Aorta (tissue), 5 donors: Measurements from ENCODE around the gene ELK1. TPM values are rescaled to one million over a fixed set of nuclear protein-coding genes. Genes with fewer than 3 reads are reported as not detected.

Source experiments
- ATAC-seq: fragments of 200-7000 bp; cut with Tn5 transposase; one replicate; pipeline ENCODE4 v1.9.1; 2022; ENCODE audit warnings: moderate library complexity; ENCODE audit not compliant: low FRiP score
- DNase-seq, 2 donors: peaks; one replicate each; pipeline ENCODE4 v3.0.0-alpha.2; 2020
- H3K27ac ChIP-seq, 2 donors: one replicate each; pipeline ENCODE4 v1.5.1; 2013; ENCODE audit warnings: low read length in 2 of 2, mild to moderate bottlenecking in 2 of 2, moderate library complexity in 2 of 2, control low read depth in 1 of 2, inconsistent platforms in 1 of 2, low read depth in 1 of 2
- H3K27me3 ChIP-seq, 2 donors: one replicate each; pipeline ENCODE4 v1.6.1; 2013; ENCODE audit warnings: control low read depth in 1 of 2, low read length in 1 of 2, mild to moderate bottlenecking in 1 of 2, moderate library complexity in 1 of 2; ENCODE audit not compliant: insufficient read depth in 2 of 2, control insufficient read depth in 1 of 2
- H3K36me3 ChIP-seq, 2 donors: one replicate each; pipeline ENCODE4 v1.6.1; 2013; ENCODE audit warnings: control low read depth in 1 of 2, low read length in 1 of 2, mild to moderate bottlenecking in 1 of 2; ENCODE audit not compliant: insufficient read depth in 2 of 2, control insufficient read depth in 1 of 2
- H3K4me1 ChIP-seq, 2 donors: one replicate each; pipeline ENCODE4 v1.6.1; 2013; ENCODE audit warnings: low read length in 2 of 2, control low read depth in 1 of 2, mild to moderate bottlenecking in 1 of 2, moderate library complexity in 1 of 2; ENCODE audit not compliant: insufficient read depth in 2 of 2, control insufficient read depth in 1 of 2
- H3K4me3 ChIP-seq, 2 donors: one replicate each; pipeline ENCODE4 v1.5.1; 2013; ENCODE audit warnings: low read length in 2 of 2, control low read depth in 1 of 2, mild to moderate bottlenecking in 1 of 2
- H3K9me3 ChIP-seq: one replicate; pipeline ENCODE4 v1.6.1; 2013; ENCODE audit warnings: mild to moderate bottlenecking, low read length; ENCODE audit not compliant: control insufficient read depth
- WGBS, 2 donors: extraction: QIAGEN DNeasy Blood & Tissue Kit; methylation state at CpG; one replicate each; pipeline ENCODE4 v1.1.7; 2013; 5-methylcytosine and 5-hydroxymethylcytosine counted together
- intact Hi-C, 2 donors: fragments of 100-400 bp; cut with DNase I; formaldehyde crosslinking; loops; one replicate each; pipeline versions ENCODE4 v1.14.2 to v1.15.0; 2022
- polyA plus RNA-seq, 2 donors: library from polyadenylated mRNA; stranded (reverse); fragments of 200-250 nt; gene quantifications; one replicate each; pipeline ENCODE4 v1.2.3, GENCODE V29; 2013
- total RNA-seq, 2 donors: library from RNA; stranded (reverse); fragmentation: NEBNext Ultra II Directional; extraction: Animal tissue kit (Norgen Biotek cat#: 25700); gene quantifications; one replicate each; pipeline ENCODE4 v1.2.1, GENCODE V29; 2021
- donor health status: healthy with polysubstance abuse.
- donor health status: Bipolar disorder and iron deficiency.
- donor health status: DM: no; HTN: no; CAD: no.
- donor health status: DM: no; HTN: no; CAD: no.
- donor health status: DM: yes; HTN: yes; CAD: no.

Gene ELK1
- total and polyA plus RNA-seq, 4 donors, result 17.4 to 39.2 (median 25.4) TPM

DNA sequence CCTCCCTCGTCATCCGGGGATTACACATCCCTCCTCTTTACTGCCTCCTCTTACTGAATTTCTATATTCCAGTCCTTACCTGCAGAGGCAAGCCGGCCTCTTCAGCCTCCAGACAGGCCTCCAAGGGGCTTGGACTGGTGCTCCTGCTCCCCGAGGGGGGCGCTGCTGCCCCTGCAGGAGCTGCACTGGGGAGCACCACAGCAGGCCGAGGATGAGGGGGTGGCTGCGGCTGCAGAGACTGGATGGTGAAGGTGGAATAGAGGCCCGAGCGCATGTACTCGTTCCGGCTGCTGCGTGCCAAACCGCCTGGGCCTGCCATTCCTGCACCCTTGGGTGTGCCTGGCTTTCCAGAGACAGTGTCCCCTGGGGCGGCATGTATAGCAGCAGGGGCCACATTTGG lies 11.5 kb downstream of the ELK1 start:
- DNase-seq, result no peak
- H3K27ac ChIP-seq, result no peak overlapping the region
- no peaks in the 10 kb centered on the region for H3K27me3 ChIP-seq
- H3K4me1 ChIP-seq, result no peaks in the 10 kb centered on the region
- WGBS, 2 donors, result 91 to 92% methylated on average over 14 of the region's 14 CpGs
- no peak for ATAC-seq
- no peak overlapping the region for H3K4me3 ChIP-seq
- H3K36me3 ChIP-seq, result peaks cover 0 to 2% of the 10 kb centered on the region in 2 donors
- H3K9me3 ChIP-seq, result no peaks in the 10 kb centered on the region
- intact Hi-C loops, result no loop called here

DNA sequence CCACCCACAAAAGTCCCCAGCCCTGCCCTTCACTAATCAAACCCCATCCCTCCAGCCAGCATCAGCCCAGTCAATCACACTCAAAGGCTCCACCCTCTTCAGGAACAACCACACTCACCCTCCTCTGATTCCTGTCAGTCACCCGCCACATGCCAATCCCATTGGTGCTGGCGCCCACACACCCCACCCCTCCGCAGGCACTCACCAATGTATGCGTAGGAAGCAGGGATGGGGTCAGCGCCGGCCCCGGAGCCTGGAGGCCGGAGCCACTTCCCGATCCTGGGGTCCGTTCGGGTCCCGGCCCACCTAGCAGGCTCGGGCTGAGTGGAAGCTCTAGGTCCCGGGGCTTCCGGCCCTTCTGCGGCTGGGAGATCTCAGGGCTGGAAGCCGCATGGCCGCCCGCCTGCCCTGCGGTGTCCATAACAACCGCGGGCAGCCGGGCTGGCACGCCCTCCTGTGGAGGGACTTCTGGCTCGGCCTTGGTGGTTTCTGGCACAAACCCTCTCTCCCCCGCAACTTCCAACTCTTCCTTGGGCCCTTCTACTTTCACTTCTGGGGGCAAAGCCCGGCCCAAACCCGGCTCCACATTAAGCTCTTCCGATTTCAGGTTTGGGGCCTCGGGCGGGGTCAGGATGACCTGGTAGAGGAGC lies 12.7 kb downstream of the ELK1 start:
- ATAC-seq (peak; percentile 68), DNase-seq (peak in 1 of 2 donors; percentile 68)
- whole genome bisulfite sequencing, 2 donors, result 48 to 71% methylated on average over 31 of the region's 31 CpGs
- Histone ChIP-seq H3K27me3 (no peaks in the 10 kb centered on the region), H3K36me3 (peaks cover 0 to 2% of the 10 kb centered on the region in 2 donors), H3K9me3 (no peaks in the 10 kb centered on the region), H3K4me3 (no peak overlapping the region), H3K4me1 (no peaks in the 10 kb centered on the region), H3K27ac (no peak overlapping the region)
- intact Hi-C loops, result no loop called here

DNA sequence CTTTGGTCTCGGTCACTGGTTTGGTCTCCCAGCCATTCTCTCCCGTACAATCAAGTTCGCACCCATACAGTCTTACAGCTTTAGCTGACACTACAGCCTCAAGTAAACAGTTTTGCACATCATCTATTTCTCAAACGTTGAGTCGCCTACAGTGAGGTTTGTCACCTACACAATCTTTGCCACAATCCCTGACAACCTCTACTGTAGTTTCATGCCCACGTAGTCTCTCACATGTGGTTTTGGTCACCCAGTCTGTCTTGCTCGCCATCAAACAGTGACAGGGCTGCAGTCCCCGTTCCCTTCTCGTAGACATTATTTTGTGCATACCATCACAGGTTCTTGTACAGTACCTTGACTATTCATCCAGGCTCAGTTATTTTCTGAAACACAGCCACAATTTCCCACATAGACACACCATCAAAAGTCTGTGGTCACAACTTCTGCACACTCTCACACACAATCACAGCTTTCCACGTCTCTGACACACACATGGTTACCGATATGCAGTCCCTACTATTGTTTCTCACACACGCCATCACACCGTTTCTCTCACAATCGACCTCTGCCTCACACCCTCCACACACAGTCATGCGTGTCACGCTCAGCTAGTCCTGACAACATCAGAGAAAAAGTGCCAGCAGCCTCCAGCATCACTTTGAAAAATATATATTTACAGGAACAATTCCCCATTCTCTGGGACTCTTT lies 15.3 kb downstream of the ELK1 start:
- H3K4me1 ChIP-seq, result no peaks in the 10 kb centered on the region
- no peaks in the 10 kb centered on the region for H3K9me3 ChIP-seq
- H3K36me3 ChIP-seq, result peaks cover 0 to 2% of the 10 kb centered on the region in 2 donors
- no peak for ATAC-seq
- H3K27me3 ChIP-seq, result no peaks in the 10 kb centered on the region
- 87 to 89% methylated on average over 16 of the region's 16 CpGs for WGBS, 2 donors
- intact Hi-C loops, result no loop called here
- no peak for DNase-seq
- H3K27ac ChIP-seq, result no peak overlapping the region
- H3K4me3 ChIP-seq, result no peak overlapping the region

DNA sequence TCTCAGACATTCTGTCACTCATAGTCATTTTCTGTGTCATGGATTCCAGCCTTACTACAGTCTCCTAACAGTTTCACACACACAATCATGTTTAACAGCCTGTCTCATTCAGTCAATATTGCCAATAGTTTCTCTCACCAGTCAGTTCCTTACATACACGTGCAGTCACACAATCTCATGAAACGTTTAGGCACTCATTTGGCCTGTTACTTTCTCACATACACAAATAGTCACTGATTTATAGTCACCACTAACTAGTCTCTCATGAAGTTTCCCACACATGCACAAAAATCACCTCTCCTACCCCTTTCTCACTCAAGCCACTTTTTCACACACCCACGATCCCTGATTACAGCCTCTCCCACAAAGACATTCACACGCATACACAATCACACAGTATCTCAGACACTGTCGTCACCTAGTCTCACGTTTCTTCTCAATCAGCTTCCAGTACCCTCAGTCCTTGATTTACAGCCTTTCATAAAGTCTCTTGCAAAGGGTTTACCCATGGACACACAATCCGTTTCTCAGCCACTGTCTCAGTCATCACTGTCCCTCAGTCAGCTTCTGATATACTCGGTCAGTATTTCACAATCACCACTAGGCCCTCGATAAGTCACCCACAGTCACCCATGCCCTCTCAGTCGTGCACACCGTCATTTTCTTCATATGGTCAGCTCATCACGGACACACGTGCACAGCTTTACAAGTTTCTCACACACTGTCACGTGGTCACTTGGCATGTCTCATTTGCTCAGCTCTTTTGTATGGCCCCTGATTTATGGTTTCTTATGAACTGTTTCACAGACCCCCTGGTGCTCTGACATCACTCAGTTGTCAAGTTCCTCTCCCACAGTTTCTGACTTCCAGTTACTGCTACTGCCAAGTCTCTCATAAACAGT lies 16.4 kb downstream of the ELK1 start:
- Histone ChIP-seq H3K27ac (no peak overlapping the region), H3K4me1 (no peaks in the 10 kb centered on the region), H3K4me3 (no peak overlapping the region), H3K27me3 (no peaks in the 10 kb centered on the region), H3K9me3 (no peaks in the 10 kb centered on the region), H3K36me3 (peaks cover 0 to under 1% of the 10 kb centered on the region in 2 donors)
- ATAC-seq, result no peak
- WGBS, 2 donors, result 64 to 66% methylated on average over 14 of the region's 14 CpGs
- DNase-seq, result no peak
- intact Hi-C loops, result no loop called here

GRCh38 chrX:47632666-47633065 lies 17.7 kb downstream of the ELK1 start:
- ATAC-seq, result no peak
- intact Hi-C loops, result no loop called here
- no peak for DNase-seq
- H3K4me3 ChIP-seq, result no peak overlapping the region
- no peaks in the 10 kb centered on the region for H3K4me1 ChIP-seq
- H3K27ac ChIP-seq, result no peak overlapping the region
- H3K27me3 ChIP-seq, result no peaks in the 10 kb centered on the region
- no peaks in the 10 kb centered on the region for H3K36me3 ChIP-seq
- H3K9me3 ChIP-seq, result no peaks in the 10 kb centered on the region
- WGBS, 2 donors, result 69 to 74% methylated on average over 4 of the region's 4 CpGs

GRCh38 chrX:47631676-47632075 lies 18.7 kb downstream of the ELK1 start:
- H3K27ac ChIP-seq, result no peak overlapping the region
- no peaks in the 10 kb centered on the region for H3K27me3 ChIP-seq
- no peak overlapping the region for H3K4me3 ChIP-seq
- 81 to 89% methylated on average over 5 of the region's 5 CpGs for WGBS, 2 donors
- no peaks in the 10 kb centered on the region for H3K4me1 ChIP-seq
- DNase-seq (no peak), ATAC-seq (no peak)
- no peaks in the 10 kb centered on the region for H3K36me3 ChIP-seq
- H3K9me3 ChIP-seq, result no peaks in the 10 kb centered on the region
- intact Hi-C loops, result no loop called here

DNA sequence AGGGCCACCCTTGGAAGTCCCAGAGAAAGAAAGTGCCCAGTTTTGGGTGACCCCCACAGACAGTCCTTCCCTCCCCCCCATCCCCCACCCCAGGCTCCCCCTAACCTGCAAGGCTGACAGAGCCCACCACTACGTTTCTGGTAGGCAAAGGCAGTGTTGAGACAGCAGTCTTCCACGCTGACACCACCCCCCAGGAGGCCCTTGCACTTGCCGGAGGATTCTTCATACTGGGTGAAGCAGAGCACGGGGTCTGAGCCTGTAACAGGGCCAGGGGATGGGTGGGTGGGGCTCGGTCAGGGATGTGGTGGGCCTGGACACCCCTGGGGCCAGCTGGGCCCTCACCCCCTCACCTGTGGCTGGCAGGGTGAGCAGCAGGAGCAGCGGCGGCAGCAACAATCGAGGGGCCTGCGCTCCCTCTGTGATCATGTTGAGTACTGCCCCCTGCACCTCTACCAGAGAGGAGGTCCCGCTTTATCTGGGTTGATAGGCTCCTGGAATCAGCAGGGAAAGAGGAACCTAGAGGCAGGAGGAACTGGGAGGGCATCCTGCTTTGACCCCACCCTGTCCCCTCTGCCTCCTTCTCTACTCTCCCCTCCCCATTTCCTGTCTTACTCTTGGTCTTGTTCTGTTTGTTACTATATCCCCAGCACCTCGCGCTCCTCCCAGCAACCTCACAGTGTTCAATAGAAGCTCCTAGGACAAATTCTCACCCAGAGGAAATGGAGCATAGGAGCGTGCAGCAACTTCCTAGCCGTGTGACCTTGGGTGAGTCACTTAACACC lies 20.8 kb downstream of the ELK1 start, which contains the start of gene CFP:
Gene CFP (minus strand): TSS at position 512 of the 782 bp plus-strand sequence. CDS start 86 bp downstream, at position 426.
- 61 to 68% methylated on average over 14 of the region's 14 CpGs for WGBS, 2 donors
- Histone ChIP-seq H3K9me3 (no peaks in the 10 kb centered on the region), H3K4me3 (no peak within 1 kb of the TSS), H3K4me1 (no peaks in the 10 kb centered on the region), H3K36me3 (no peaks in the 10 kb centered on the region), H3K27ac (no peak within 1 kb of the TSS), H3K27me3 (no peaks in the 10 kb centered on the region)
- intact Hi-C loops, result no loop called here
- no peak for ATAC-seq
- no peak for DNase-seq

DNA sequence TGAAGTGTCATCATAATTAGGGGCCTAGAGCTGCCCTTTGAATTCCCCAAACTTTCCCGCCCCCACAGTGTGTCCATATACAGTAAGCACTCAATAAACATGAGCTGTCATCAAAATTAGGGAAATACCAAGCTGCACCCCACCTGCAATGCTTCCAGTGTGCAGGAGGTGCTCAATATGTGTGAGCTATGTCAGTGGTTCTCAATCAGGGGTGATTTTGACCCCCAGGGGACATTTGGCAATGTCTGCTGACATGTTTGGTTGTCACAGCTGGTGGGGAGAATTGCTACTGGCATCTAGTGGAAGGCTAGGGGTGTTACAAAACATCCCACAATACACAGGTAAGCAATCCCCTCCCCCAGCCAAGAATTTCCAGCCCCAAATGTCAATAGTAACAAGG lies 21.4 kb downstream of the ELK1 start:
- no peak overlapping the region for H3K27ac ChIP-seq
- whole genome bisulfite sequencing, 2 donors, result 76 to 96% methylated on average over 1 of the region's 1 CpG
- no peaks in the 10 kb centered on the region for H3K27me3 ChIP-seq
- no peaks in the 10 kb centered on the region for H3K9me3 ChIP-seq
- intact Hi-C loops, result no loop called here
- no peak for DNase-seq
- no peaks in the 10 kb centered on the region for H3K4me1 ChIP-seq
- no peak for ATAC-seq
- no peaks in the 10 kb centered on the region for H3K36me3 ChIP-seq
- no peak overlapping the region for H3K4me3 ChIP-seq
